GM18526 (cell line): ENCODE measurements around the gene ARHGAP20.

Experiments used
- POLR2A ChIP-seq: IDR thresholded peaks from 3 replicates; pipeline ENCODE4 v1.6.1; 2011; ENCODE audit not compliant: insufficient read length; ENCODE audit errors: extremely low read depth

The ARHGAP20 gene

DNA sequence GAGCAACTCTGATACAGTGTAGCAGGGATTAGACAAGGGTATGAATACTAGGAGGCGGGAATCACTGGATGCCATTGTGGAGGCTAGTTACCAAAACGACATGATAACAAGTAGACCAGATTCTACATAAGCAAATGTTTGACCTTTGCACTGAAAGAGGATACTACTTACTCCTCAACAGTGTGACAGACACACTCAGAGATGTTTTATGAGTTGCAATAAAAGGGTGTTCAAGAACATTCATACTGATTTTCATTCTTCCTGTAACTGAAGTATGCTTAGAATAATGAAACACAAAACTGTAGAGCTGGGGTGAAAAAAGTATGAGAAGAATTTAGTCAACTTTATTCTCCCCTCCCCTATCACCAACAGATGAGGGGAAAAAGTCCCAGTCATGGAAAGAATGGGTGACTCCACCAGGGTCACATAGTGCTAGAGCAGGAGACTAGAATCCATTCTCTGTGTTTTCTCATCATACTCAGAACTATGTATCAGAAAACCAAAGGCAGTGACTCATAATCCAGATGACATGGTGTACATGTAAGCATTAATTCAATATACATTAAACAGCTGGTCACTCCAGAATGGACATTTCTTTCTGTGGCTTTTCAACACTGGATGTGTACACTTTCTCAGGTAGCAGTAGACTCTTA is 32.8 kb downstream of the ARHGAP20 start:
- TF ChIP-seq POLR2A = no peak

DNA sequence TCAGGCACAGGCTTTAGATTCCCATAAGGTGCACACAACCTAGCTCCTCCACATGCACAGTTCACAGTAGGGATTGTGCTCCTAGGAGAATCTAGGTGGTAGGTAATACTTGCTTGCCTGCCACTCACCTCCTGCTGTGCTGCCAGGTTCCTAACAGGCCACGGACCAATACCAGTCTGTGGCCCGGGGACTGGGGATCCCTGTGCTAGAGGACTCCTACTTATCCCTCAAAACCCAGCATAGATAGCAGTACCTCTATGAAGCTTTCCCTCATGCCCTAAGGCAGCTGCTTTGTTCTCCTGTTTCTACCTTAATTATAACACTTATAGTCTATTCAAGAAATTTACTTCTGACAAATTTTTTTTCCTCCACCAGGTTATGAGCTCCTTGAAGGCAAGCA is 36.7 kb downstream of the ARHGAP20 start:
- TF ChIP-seq POLR2A = no peak

DNA sequence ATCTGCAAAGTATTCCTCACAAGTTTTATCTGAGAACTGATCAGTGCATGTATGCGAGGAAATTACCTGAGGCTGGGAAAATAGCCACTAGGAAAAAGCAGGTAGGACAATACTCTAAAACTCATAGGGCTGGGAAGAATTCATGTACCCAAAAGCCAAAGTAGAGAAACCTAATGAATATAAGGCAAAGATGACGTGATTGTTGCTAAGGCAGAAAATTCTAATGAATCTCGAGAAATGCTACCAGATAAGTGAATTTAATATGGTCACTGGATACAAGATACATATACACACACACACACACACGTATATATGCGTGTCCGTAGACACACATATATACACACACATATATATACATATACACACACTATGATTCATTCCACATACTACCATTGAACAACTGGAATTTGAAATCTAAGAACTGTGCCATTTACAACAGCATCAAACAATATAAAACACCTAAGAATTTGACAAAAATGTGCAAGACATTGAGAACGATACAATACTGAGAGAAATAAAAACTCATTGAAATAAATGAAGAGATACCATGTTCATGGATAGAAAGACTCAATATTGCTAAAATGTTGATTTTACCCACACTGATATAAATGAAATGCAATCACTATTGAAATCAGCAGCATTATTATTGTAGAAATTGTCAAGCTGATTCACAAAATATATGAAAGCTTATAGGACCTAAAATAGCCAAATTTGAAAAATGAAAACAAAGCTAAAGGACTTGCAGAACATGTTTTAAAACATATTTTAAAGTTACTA is 46.4 kb downstream of the ARHGAP20 start:
- no peak for TF ChIP-seq POLR2A

DNA sequence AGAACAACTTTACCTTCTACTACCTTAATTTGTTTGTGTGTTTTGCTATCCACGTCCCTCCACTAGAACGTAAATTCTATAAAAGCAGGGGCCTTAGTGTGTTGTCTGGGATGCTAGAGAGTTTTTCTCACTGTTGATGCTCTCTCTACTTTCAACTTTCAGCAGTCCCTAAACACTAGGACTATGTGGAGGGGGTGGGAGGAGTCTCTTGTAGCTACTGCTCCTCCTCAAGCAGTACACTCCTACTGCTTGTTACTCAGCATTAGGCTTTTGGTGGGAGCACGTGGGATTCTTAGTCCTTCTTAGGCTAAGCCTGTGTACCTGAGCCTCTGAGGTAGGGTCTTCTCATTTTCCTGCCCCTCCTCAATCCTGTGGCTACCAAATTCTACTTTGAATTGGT is 56.3 kb downstream of the ARHGAP20 start:
- no peak for TF ChIP-seq POLR2A

DNA sequence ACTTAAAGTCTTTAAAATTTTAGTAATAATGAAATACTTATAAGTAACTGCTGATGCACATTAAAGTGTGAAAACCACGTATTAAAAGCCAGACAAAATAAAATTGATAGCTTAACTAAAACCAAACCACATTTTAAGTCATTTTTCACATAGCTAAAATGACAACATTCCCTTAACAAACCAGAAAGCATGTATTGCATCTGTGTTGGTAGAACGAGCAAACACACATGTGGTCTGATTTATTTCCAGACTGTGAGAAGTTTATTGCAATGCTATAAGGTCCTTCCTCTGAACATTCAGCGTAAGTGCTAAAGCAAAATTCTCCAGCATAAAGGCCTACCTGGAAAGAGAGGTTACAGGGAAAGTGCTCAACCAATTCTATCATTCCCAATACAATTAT is 57.8 kb downstream of the ARHGAP20 start:
- TF ChIP-seq POLR2A = no peak

DNA sequence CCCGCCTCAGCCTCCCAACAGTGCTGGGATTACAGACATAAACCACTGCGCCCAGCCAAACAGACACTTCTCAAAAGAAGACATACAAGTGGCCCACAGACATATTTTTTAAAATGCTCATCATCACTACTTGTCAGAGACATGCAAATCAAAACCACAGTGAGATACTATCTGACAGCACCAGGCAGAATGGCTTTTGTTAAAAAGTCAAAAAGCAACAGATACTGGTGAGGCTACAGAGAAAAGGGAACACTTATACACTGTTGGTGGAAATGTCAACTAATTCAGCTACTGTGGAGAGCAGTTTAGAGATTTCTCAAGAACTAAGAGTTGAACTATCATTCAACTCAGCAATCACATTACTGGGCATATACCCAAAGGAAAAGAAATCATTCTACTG is 67.0 kb downstream of the ARHGAP20 start:
- no peak for TF ChIP-seq POLR2A

DNA sequence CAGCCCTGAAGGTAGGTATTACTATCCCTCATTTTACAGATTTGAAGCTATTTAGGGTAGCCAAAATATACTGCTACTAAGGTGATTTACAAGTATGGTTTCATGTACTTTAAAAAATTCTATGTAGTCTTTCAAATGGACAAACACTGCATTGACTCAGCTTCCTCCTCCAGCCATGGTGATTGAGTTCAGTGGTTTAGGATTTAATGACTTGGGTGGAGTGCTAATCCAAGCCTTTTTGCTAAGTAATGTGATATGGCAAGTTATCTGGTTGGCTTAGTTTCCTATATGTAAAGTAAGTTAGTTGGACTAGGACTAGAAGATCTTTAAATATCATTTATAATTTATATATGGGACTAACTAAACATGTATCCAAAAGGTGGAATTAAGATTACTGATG is 77.9 kb downstream of the ARHGAP20 start:
- TF ChIP-seq POLR2A = no peak

DNA sequence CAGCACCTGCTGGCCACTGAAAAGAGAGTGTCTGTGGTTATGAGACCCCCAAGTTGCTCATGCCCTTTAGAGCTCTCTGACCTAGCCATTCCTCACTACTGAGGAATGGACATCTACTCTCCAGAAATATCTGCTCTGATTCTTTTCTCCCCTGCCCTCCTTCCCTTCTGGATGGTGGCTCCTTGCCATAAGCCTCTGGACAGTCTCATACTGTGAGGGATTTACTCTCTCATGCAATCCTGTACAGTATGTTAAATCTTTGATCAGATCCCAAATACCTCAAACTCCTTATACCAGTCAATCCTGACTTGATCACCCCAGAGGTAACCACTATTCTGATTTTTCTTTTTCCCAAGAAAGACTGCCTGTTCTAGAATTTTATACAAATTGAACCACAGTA is 80.7 kb downstream of the ARHGAP20 start:
- no peak for TF ChIP-seq POLR2A

DNA sequence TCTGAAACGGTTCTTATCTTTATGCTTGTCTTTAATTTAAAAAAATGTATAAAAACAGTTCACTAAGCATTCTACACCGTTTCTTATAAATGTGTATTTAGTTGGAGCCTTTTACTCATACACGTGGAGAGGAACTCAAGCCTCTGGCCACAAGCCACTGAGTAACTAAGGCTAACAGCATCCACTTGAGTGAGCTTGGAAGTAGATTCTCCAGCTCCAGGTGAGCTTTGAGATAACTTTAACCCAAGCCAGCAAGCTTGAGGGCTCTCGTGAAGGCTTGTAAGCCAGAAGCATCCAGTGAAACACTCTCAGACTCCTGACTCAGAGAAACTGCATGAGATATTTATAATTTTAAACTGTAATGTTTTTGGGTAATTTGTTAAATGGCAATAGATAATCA is 82.6 kb downstream of the ARHGAP20 start:
- TF ChIP-seq POLR2A = no peak

DNA sequence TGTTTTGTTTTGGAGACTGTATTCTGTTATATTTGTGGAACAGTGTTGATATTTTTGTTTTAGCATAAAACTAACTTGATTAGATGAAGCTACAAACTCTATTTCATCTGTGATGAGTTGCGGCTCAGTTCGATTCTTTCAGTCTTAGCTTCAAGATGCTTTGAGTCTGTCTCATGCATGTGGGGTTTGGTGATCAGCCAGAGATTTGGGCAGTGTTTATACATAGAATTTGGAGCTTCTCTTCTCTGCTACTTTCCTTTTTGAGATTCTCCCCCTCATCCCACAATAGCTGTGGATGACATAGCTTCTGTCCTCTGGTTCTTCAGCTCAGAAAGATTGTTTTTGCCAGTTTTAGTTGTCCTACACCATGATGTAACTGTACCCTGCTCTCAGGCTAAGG is 90.4 kb downstream of the ARHGAP20 start:
- no peak for TF ChIP-seq POLR2A

DNA sequence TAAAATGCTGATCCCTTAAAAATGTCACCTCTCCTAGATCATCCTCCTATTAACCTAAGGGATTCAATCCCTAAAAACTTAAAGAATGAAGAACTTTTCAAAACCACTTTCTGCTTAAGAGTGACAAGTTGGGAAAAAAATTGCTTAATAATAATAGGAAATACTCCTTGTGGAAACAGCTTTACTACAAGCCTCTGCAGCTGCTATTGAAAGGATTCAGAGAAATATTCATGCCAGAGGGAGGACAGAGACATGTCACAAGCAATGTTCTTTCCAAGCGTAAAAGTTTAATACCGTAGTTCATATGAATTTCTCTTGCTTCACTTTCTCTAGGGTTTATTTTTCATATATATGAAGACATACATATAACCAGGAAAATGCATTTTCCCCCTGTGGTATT is 98.2 kb downstream of the ARHGAP20 start:
- TF ChIP-seq POLR2A = no peak

DNA sequence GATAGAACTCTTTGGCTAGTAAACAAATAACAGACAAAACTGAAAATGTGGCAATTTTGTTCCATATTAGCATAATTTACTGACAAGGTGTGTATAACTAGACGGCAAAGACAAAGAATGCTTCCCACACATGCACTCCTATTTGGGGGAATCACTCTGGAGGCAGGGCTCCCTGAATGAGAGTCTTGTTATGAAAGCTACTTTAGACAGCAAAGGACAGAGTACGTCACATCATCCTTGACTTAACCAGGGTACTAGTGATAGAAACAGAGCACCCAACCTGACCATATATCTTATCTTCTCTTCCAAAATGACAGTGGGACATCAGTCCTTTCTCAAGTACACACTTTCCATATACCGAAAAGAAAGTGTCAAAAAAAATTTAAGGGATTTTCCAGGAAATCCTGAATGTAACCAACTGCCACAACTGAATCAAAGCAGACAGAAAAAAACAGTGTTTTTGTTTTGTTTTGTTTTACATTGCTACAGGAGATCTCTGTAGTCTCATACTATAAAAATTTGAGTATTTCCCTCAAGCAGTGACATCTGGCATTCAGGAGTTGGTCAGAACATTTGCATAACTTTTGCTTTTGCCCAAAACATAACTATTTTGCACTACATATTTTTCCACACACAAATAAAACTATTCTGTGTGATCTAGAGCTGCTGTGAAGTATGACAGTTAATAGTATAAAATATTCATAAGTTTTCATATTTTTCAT is 98.9 kb downstream of the ARHGAP20 start:
- no peak for TF ChIP-seq POLR2A

DNA sequence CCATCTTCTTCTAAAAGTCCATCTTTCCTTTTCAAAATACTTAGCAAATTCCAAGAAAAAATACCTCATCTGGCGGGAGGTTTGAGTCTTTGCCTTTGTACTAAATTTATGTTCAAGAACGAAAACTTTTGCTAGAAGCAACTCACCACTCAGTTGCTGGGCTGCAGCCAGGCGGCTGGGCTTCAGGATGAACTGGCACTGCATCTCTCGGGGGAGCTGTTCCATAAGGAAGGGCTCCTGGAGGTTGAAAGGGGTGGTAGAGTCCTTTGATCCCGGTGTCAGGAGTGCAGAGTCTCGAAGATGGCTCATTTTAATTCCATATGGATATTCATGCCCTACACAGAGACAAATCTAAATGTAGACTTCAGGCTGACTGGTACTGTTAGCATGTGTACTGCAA is 105.8 kb downstream of the ARHGAP20 start:
- TF ChIP-seq POLR2A = no peak

DNA sequence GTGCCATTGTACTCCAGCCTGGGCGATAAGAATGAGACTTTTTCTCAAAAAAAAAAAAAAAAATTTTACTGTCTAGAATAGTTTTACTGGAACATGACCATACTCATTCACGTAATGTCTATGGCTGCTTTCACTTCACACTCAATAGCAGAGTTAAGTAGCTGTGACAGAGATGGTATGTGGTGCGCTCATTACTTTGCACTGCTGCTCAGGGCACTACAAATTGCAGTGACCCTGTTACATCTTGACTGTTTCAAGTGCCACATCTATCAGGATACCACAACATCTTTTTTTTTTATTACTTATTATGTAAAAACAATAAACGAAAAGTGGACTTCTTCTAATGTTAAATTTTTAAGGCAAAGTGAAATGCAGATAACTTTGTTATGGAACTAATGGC is 110.3 kb downstream of the ARHGAP20 start:
- no peak for TF ChIP-seq POLR2A

DNA sequence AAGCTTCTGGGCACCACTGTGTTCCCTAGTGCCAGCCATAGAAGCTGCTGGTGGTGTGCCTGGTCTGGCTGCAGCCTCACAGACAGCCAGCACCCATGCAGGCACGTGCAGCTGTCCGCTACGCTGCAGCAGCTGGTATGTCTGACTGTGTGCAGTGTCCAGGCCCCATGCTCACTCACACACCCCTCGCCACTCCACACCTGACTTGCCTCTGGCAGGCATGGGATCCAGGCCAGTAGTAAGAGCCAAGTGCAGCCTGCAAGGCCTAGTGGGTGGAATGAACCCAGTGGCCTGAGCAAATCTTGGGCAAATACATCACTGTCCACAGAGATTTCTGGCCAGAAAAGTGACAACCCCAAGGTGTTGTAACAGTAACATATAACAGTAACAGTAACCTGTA is 111.9 kb downstream of the ARHGAP20 start:
- TF ChIP-seq POLR2A = no peak

DNA sequence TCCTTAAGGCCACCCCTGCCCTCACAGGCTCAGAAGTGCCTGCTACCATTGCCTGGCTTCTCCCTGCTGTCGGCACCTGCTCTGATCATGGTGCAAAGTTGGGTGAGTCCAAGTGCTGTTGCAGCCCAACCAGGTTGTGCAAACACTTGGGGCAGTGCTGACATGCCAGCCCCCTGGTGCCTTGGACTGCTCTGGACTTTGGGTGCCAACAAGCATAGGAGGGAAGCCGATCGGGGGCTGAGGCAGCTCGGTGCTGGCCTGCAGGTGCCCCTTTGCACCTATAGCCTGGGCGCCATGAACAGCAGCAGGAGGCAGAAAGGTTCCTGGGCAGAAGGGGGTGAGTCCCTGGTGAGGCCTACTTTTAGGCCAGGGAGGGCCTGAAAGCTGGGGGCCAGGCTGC is 113.0 kb downstream of the ARHGAP20 start:
- TF ChIP-seq POLR2A = no peak
